Endothelial cell of umbilical vein (primary cell): ENCODE results near the gene S100A10. TPM values are rescaled to one million over a fixed set of nuclear protein-coding genes. Genes with fewer than 3 reads are reported as not detected.

Experiments used
- BruUV-seq: library from RNA; stranded (reverse); fragments of 400-500 nt; replicated peaks from 2 replicates; lab custom pipeline; 2021; lab: Mats Ljungman, UMichigan
- CTCF ChIA-PET: fragments of 300-600, 350-600 bp; sonication (Branson Sonifier 250); formaldehyde crosslinking; loops from one replicate; lab custom pipeline; 2021; ENCODE audit warnings: antibody characterized with exemption, inconsistent platforms; lab: Charles Lee
- POLR2A ChIA-PET: fragments of 300-600, 350-600 bp; sonication (Branson Sonifier 250); formaldehyde crosslinking; loops from one replicate; lab custom pipeline; 2021; ENCODE audit warnings: antibody characterized with exemption, inconsistent platforms; lab: Charles Lee
- DNase-seq: peaks from one replicate; pipeline ENCODE4 v3.0.0-alpha.2; 2011; ENCODE audit warnings: low read depth, low spot score
- FAIRE-seq: peaks from 2 replicates; lab custom pipeline; 2011; peaks lifted over from hg19 to GRCh38; lab: Jason Lieb, UNC
- H2AFZ ChIP-seq: 2 replicates; pipeline ENCODE4 v1.6.0; 2012; ENCODE audit warnings: low read depth, low read length, control low read depth, inconsistent platforms
- H3K27ac ChIP-seq: 2 replicates; pipeline ENCODE4 v1.5.1; 2011; ENCODE audit warnings: low read depth, mild to moderate bottlenecking, control low read depth, low read length, moderate library complexity; ENCODE audit not compliant: insufficient read depth
- H3K27me3 ChIP-seq, 2 experiments: 2 replicates each; pipeline versions ENCODE4 v1.6.0 to v1.6.1; 2011; ENCODE audit warnings: low read length in 2 of 2, mixed read lengths in 1 of 2; ENCODE audit not compliant: control insufficient read depth in 2 of 2, insufficient read depth in 2 of 2
- H3K36me3 ChIP-seq, 2 experiments: 2 replicates in 1 of 2; 3 replicates in 1 of 2; pipeline ENCODE4 v1.5.1; 2011; ENCODE audit warnings: low read length in 2 of 2, mild to moderate bottlenecking in 1 of 2, moderate library complexity in 1 of 2; ENCODE audit not compliant: control insufficient read depth in 2 of 2, insufficient read depth in 2 of 2; ENCODE audit errors: extremely low read depth in 1 of 2
- H3K4me1 ChIP-seq: 3 replicates; pipeline ENCODE4 v1.5.1; 2011; ENCODE audit warnings: mild to moderate bottlenecking, low read length; ENCODE audit not compliant: control insufficient read depth, insufficient read depth; ENCODE audit errors: extremely low read depth
- H3K4me2 ChIP-seq: 2 replicates; pipeline ENCODE4 v1.6.1; 2011; ENCODE audit warnings: low read length, control low read depth, mixed read lengths; ENCODE audit not compliant: insufficient read depth
- H3K4me3 ChIP-seq, 3 experiments: fragments of 200-600 bp in 1 of 3; sonication (generic), shearing (Covaris generic) in 1 of 3; replicated peaks in 1 of 3; 2 replicates each; pipeline ENCODE4 v1.5.1; 2011 to 2016; ENCODE audit warnings: control low read depth in 3 of 3, low read length in 3 of 3, mild to moderate bottlenecking in 2 of 3, inconsistent platforms in 1 of 3, low read depth in 1 of 3, moderate library complexity in 1 of 3; ENCODE audit not compliant: insufficient read depth in 1 of 3
- H3K79me2 ChIP-seq: 2 replicates; pipeline ENCODE4 v1.6.0; 2012; ENCODE audit warnings: low read length, inconsistent platforms; ENCODE audit not compliant: control insufficient read depth, insufficient read depth
- H3K9ac ChIP-seq: replicated peaks from 2 replicates; pipeline ENCODE3; 2011; ENCODE audit warnings: low read length, control low read depth; ENCODE audit not compliant: insufficient read depth; ENCODE audit errors: extremely low read depth
- H3K9me1 ChIP-seq: replicated peaks from 3 replicates; pipeline ENCODE4 v1.6.0; 2011; ENCODE audit warnings: mild to moderate bottlenecking, low read length; ENCODE audit not compliant: control insufficient read depth, insufficient read depth; ENCODE audit errors: extremely low read depth
- H3K9me3 ChIP-seq: replicated peaks from 2 replicates; pipeline ENCODE4 v1.5.1; 2012; ENCODE audit warnings: low read length, inconsistent platforms; ENCODE audit not compliant: control insufficient read depth, insufficient read depth
- H4K20me1 ChIP-seq: replicated peaks from 2 replicates; pipeline ENCODE3; 2011; ENCODE audit warnings: mild to moderate bottlenecking, low read length; ENCODE audit not compliant: control insufficient read depth, insufficient read depth; ENCODE audit errors: extremely low read depth
- CTCF ChIP-seq, 2 donors: IDR thresholded peaks; 1 replicate in 1 of 2; 2 replicates in 1 of 2; pipeline ENCODE4 v1.5.1; 2011; ENCODE audit warnings: low read length in 2 of 2, mild to moderate bottlenecking in 2 of 2, moderate library complexity in 2 of 2, control low read depth in 1 of 2, inconsistent platforms in 1 of 2, low read depth in 1 of 2; ENCODE audit not compliant: insufficient read depth in 1 of 2; ENCODE audit errors: extremely low read depth in 1 of 2
- EZH2 ChIP-seq: IDR thresholded peaks from 2 replicates; pipeline ENCODE4 v1.6.1; 2012; ENCODE audit warnings: borderline replicate concordance, low read depth, mild to moderate bottlenecking, moderate library complexity, low read length, inconsistent platforms; ENCODE audit not compliant: severe bottlenecking
- FOS ChIP-seq: IDR thresholded peaks from 2 replicates; pipeline ENCODE4 v1.6.1; 2011; ENCODE audit warnings: mild to moderate bottlenecking, low read length, moderate library complexity, borderline replicate concordance; ENCODE audit not compliant: insufficient read depth
- GATA2 ChIP-seq: IDR thresholded peaks from 2 replicates; pipeline ENCODE4 v1.7.0; 2011; ENCODE audit warnings: low read depth, mild to moderate bottlenecking, moderate library complexity, mixed read lengths, low read length; ENCODE audit not compliant: insufficient read length, insufficient read depth
- JUN ChIP-seq: IDR thresholded peaks from 2 replicates; pipeline ENCODE4 v1.6.1; 2011; ENCODE audit warnings: borderline replicate concordance, low read depth; ENCODE audit not compliant: insufficient read length, insufficient read depth
- MAX ChIP-seq: IDR thresholded peaks from 2 replicates; pipeline ENCODE4 v1.6.1; 2011; ENCODE audit not compliant: insufficient read depth, insufficient read length
- MYC ChIP-seq: IDR thresholded peaks from one replicate; pipeline ENCODE4 v1.6.1; 2011; ENCODE audit warnings: mild to moderate bottlenecking, low read depth, low read length
- POLR2A ChIP-seq: IDR thresholded peaks from 2 replicates; pipeline ENCODE4 v1.6.1; 2012; ENCODE audit warnings: low read depth, mild to moderate bottlenecking, control low read depth, low read length
- POLR2AphosphoS5 ChIP-seq: IDR thresholded peaks from 2 replicates; pipeline ENCODE4 v1.6.1; 2012; ENCODE audit warnings: low read depth, mild to moderate bottlenecking, control low read depth, low read length, moderate library complexity; ENCODE audit not compliant: insufficient read depth
- dilution Hi-C: fragments of 300-500 bp; cut with MboI; formaldehyde crosslinking; loops from one replicate; pipeline ENCODE4 v1.15.0; 2019; ENCODE audit warnings: low sequenced_read_pairs; ENCODE audit not compliant: extremely low pct_ligation_motif_present
- intact Hi-C: fragments of 100-400 bp; cut with micrococcal nuclease; formaldehyde crosslinking; loops from one replicate; pipeline ENCODE4 v1.10.0; 2022
- polyA plus RNA-seq, 4 experiments: library from polyadenylated mRNA; depleted of rRNA in 3 of 4; stranded (reverse) in 3 of 4; unstranded in 1 of 4; fragments of >200 nt; gene quantifications; 2 replicates each; pipeline versions ENCODE4 v1.2.1 to v1.2.3, GENCODE V29; 2011 to 2012; ENCODE audit warnings: missing spikeins in 1 of 4
- total RNA-seq: library from RNA; stranded (reverse); gene quantifications from 2 replicates; pipeline ENCODE4 v1.2.3, GENCODE V29; 2021

S100A10 gene
- total and polyA plus RNA-seq, 2 donors (not counting 3 experiments of a cell fraction or from before 2014, with no cell fraction given) = 76.8 to 779 TPM

- ChIA-PET POLR2A (no interaction called here), CTCF (no interaction called here)
- no peak for FAIRE-seq
- BruUV-seq = no TSS peak
- no peaks in the 10 kb centered on the region for H4K20me1 ChIP-seq
- peaks cover 19% of the 10 kb centered on the region for H3K4me1 ChIP-seq
- no peak overlapping the region for H2AFZ ChIP-seq
- no peak overlapping the region for H3K4me2 ChIP-seq
- no peak overlapping the region for H3K9ac ChIP-seq
- no peak for DNase-seq
- intact Hi-C loops (no loop called here), dilution Hi-C loops (no loop called here)
- H3K79me2 ChIP-seq = no peaks in the 10 kb centered on the region
- no peaks in the 10 kb centered on the region for H3K36me3 ChIP-seq
- H3K9me1 ChIP-seq = no peaks in the 10 kb centered on the region
- TF ChIP-seq EZH2 = no peak
- no peak for TF ChIP-seq FOS
- no peak for TF ChIP-seq GATA2
- TF ChIP-seq POLR2AphosphoS5 = no peak
- no peaks in the 10 kb centered on the region for H3K27me3 ChIP-seq
- no peak overlapping the region for H3K27ac ChIP-seq
- H3K4me3 ChIP-seq = no peak overlapping the region
- no peaks in the 10 kb centered on the region for H3K9me3 ChIP-seq
Measured at GRCh38 chr1:151943591-151943990, 50.1 kb downstream of the S100A10 start.

DNA sequence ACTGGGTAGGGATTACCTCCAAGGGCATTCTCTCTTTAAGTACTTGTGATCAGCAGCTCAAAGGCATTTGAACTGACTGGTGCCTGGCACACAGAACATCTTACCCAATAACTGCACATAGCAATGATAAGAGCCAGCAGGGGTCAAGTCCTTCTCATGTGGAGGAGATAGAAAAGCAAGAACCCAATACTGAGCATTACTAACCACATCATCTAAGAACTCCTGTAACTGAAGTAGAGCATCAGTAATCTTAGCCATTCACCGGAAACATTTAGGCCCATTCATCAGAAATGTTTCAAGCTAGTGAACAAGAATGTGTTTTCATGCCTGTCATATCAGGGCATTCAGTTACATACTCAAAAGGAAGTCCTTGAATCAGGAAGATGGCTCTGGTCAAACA, 50.8 kb downstream of the S100A10 start:
- no TSS peak for BruUV-seq
- H3K36me3 ChIP-seq = no peaks in the 10 kb centered on the region
- H3K4me2 ChIP-seq = no peak overlapping the region
- CTCF ChIA-PET = no interaction called here
- no peak overlapping the region for H3K9ac ChIP-seq
- no peaks in the 10 kb centered on the region for H4K20me1 ChIP-seq
- intact Hi-C loops = no loop called here
- H3K9me1 ChIP-seq = no peaks in the 10 kb centered on the region
- peaks cover 19% of the 10 kb centered on the region for H3K4me1 ChIP-seq
- TF ChIP-seq MAX = no peak
- no peak for TF ChIP-seq JUN
- no peak for TF ChIP-seq POLR2AphosphoS5
- TF ChIP-seq CTCF (IDR thresholded peaks at IDR 0.05; ENCODE audit: extremely low read depth in 1 of 2, insufficient read depth in 1 of 2, low read depth in 1 of 2, low read length in 2 of 2) = no peak
- TF ChIP-seq GATA2 = no peak
- TF ChIP-seq POLR2A = no peak
- TF ChIP-seq EZH2 = no peak
- TF ChIP-seq MYC = no peak
- TF ChIP-seq FOS = no peak
- no peaks in the 10 kb centered on the region for H3K27me3 ChIP-seq
- no peak overlapping the region for H3K4me3 ChIP-seq
- no peaks in the 10 kb centered on the region for H3K79me2 ChIP-seq
- FAIRE-seq (no peak), DNase-seq (no peak)
- POLR2A ChIA-PET = no interaction called here
- no peaks in the 10 kb centered on the region for H3K9me3 ChIP-seq
- no peak overlapping the region for H2AFZ ChIP-seq
- no peak overlapping the region for H3K27ac ChIP-seq
- dilution Hi-C loops = no loop called here
